HG02763 (cell line): ENCODE data around the gene SEL1L3.
A peak's percentile ranks its signal among the peaks of the same experiment; 100 is the strongest.
"Not testable (repeated sequence)": the region's sequence is repeated elsewhere in the genome, so short reads cannot be mapped to it uniquely, and the experiment has no call there.

Experiments used
- ATAC-seq: cut with Tn5 transposase; IDR thresholded peaks from one replicate; pipeline ENCODE4 v1.9.1; 2021; ENCODE audit warnings: mild to moderate bottlenecking, moderate library complexity; ENCODE audit not compliant: unreplicated experiment

SEL1L3 gene

GRCh38 chr4:25862411-25863346, at the start of gene SEL1L3:
Gene SEL1L3, minus strand, starts transcription at chr4:25862988. Its CDS starts 152 bp downstream, at chr4:25862836.
- peak; percentile 46 for ATAC-seq

- ATAC-seq, result no peak
These were observed 48.6 kb upstream of the SEL1L3 start for GRCh38 chr4:25911356-25911755.

GRCh38 chr4:25908491-25908901, 45.7 kb upstream of the SEL1L3 start:
- ATAC-seq, result no peak

GRCh38 chr4:25906113-25906512, 43.3 kb upstream of the SEL1L3 start:
- ATAC-seq, result not testable (repeated sequence)

- no peak for ATAC-seq
These were observed 42.6 kb upstream of the SEL1L3 start for GRCh38 chr4:25905371-25905770.

- ATAC-seq, result no peak
These were observed 41.9 kb upstream of the SEL1L3 start for GRCh38 chr4:25904748-25905082.

- ATAC-seq, result no peak
These were observed 41.3 kb upstream of the SEL1L3 start for GRCh38 chr4:25903900-25904747.

- ATAC-seq, result no peak
These were observed 38.2 kb upstream of the SEL1L3 start for GRCh38 chr4:25901030-25901430.

GRCh38 chr4:25900310-25900709, 37.5 kb upstream of the SEL1L3 start:
- ATAC-seq, result no peak

GRCh38 chr4:25896776-25897539, 34.2 kb upstream of the SEL1L3 start:
- no peak for ATAC-seq

GRCh38 chr4:25892796-25893195, 30.0 kb upstream of the SEL1L3 start:
- ATAC-seq, result no peak

GRCh38 chr4:25890571-25891485, 28.0 kb upstream of the SEL1L3 start:
- ATAC-seq, result no peak

- no peak for ATAC-seq
These were observed 27.1 kb upstream of the SEL1L3 start for GRCh38 chr4:25889589-25890503.

GRCh38 chr4:25888781-25889180, 26.0 kb upstream of the SEL1L3 start:
- no peak for ATAC-seq

- ATAC-seq, result no peak
These were observed 21.4 kb upstream of the SEL1L3 start for GRCh38 chr4:25884031-25884782.

GRCh38 chr4:25883565-25883964, 20.8 kb upstream of the SEL1L3 start:
- ATAC-seq, result no peak

GRCh38 chr4:25882226-25882625, 19.4 kb upstream of the SEL1L3 start:
- ATAC-seq, result no peak

GRCh38 chr4:25881193-25881592, 18.4 kb upstream of the SEL1L3 start:
- no peak for ATAC-seq
